Neural cell (in vitro differentiated cells): ENCODE measurements around the gene SLC25A17. TPM values are rescaled to one million over a fixed set of nuclear protein-coding genes. Genes with fewer than 3 reads are reported as not detected.

Experiments
- H2AFZ ChIP-seq: fragments of 200-600, 300-800 bp; sonication (generic), shearing (Covaris generic); 2 replicates; pipeline ENCODE4 v1.6.0; 2014; ENCODE audit warnings: low read depth, mild to moderate bottlenecking, antibody characterized with exemption, low read length, moderate library complexity
- H3F3A ChIP-seq: fragments of 200-600 bp; shearing (Covaris generic); 2 replicates; pipeline ENCODE4 v1.6.1; 2016; ENCODE audit warnings: mild to moderate bottlenecking, moderate library complexity, mixed read lengths, antibody characterized with exemption, low read length; ENCODE audit not compliant: insufficient read depth, poor library complexity, severe bottlenecking
- H3K27ac ChIP-seq: fragments of 200-600, 300-800 bp; sonication (generic), shearing (Covaris generic); 2 replicates; pipeline ENCODE4 v1.5.1; 2014; ENCODE audit warnings: mild to moderate bottlenecking, low read length, moderate library complexity
- H3K27me3 ChIP-seq: fragments of 300-800, 200-600 bp; sonication (generic), shearing (Covaris generic); 2 replicates; pipeline ENCODE4 v1.6.0; 2014; ENCODE audit warnings: mild to moderate bottlenecking, low read depth, low read length, moderate library complexity; ENCODE audit not compliant: insufficient read depth
- H3K36me3 ChIP-seq: fragments of 300-800, 200-600 bp; sonication (generic), shearing (Covaris generic); 2 replicates; pipeline ENCODE4 v1.5.1; 2014; ENCODE audit warnings: mild to moderate bottlenecking, antibody characterized with exemption, low read length, moderate library complexity; ENCODE audit not compliant: insufficient read depth
- H3K4me2 ChIP-seq: fragments of 300-800, 200-600 bp; sonication (generic), shearing (Covaris generic); 2 replicates; pipeline ENCODE4 v1.6.0; 2014; ENCODE audit warnings: mild to moderate bottlenecking, low read length
- H3K4me3 ChIP-seq: fragments of 300-800, 200-600 bp; sonication (generic), shearing (Covaris generic); 2 replicates; pipeline ENCODE4 v1.5.1; 2014; ENCODE audit warnings: mild to moderate bottlenecking, low read length, moderate library complexity
- H3K79me2 ChIP-seq: fragments of 200-600 bp; shearing (Covaris generic); replicated peaks from 2 replicates; pipeline ENCODE4 v1.6.0; 2014; ENCODE audit warnings: mild to moderate bottlenecking, low read length, moderate library complexity; ENCODE audit not compliant: insufficient read depth
- H3K9ac ChIP-seq: fragments of 300-800, 200-600 bp; sonication (generic), shearing (Covaris generic); 2 replicates; pipeline ENCODE4 v1.6.1; 2016; ENCODE audit warnings: mild to moderate bottlenecking, low read length, mixed read lengths
- H3K9me2 ChIP-seq: fragments of 200-600 bp; shearing (Covaris generic); 2 replicates; pipeline ENCODE4 v1.6.1; 2016; ENCODE audit warnings: mild to moderate bottlenecking, low read length, mixed read lengths; ENCODE audit not compliant: insufficient read depth
- H3K9me3 ChIP-seq: fragments of 200-600, 300-800 bp; sonication (generic), shearing (Covaris generic); 2 replicates; pipeline ENCODE4 v1.6.1; 2016; ENCODE audit warnings: mild to moderate bottlenecking, mixed run types, low read length, moderate library complexity, mixed read lengths
- H4K20me1 ChIP-seq: fragments of 200-600 bp; shearing (Covaris generic); 2 replicates; pipeline ENCODE4 v1.6.1; 2016; ENCODE audit warnings: mild to moderate bottlenecking, mixed run types; ENCODE audit not compliant: insufficient read depth
- CTCF ChIP-seq: fragments of 450-650 bp; IDR thresholded peaks from 2 replicates; pipeline ENCODE4 v1.5.1; 2014; ENCODE audit warnings: antibody characterized with exemption, mild to moderate bottlenecking, moderate library complexity; ENCODE audit not compliant: poor library complexity, severe bottlenecking
- EP300 ChIP-seq: fragments of 450-650 bp; conservative IDR thresholded peaks from 2 replicates; pipeline ENCODE4 v1.6.1; 2014; ENCODE audit warnings: antibody characterized with exemption, mild to moderate bottlenecking, moderate library complexity; ENCODE audit not compliant: poor library complexity, severe bottlenecking
- EZH2 ChIP-seq: fragments of 200-600, 300-800 bp; shearing (Covaris generic), sonication (generic); IDR thresholded peaks from 2 replicates; pipeline ENCODE4 v1.6.1; 2014; ENCODE audit warnings: antibody characterized with exemption, low read length, borderline replicate concordance, mild to moderate bottlenecking; ENCODE audit not compliant: insufficient read depth, poor library complexity, severe bottlenecking
- MXI1 ChIP-seq: fragments of 450-650 bp; conservative IDR thresholded peaks from 2 replicates; pipeline ENCODE4 v1.6.1; 2014; ENCODE audit warnings: antibody characterized with exemption, mild to moderate bottlenecking; ENCODE audit not compliant: poor library complexity, severe bottlenecking
- POLR2AphosphoS5 ChIP-seq: IDR thresholded peaks from 2 replicates; pipeline ENCODE4 v1.6.1; 2012
- RAD21 ChIP-seq: fragments of 450-650 bp; conservative IDR thresholded peaks from 2 replicates; pipeline ENCODE4 v1.6.1; 2014; ENCODE audit warnings: antibody characterized with exemption, mild to moderate bottlenecking, moderate library complexity
- REST ChIP-seq: IDR thresholded peaks from 2 replicates; pipeline ENCODE4 v1.6.1; 2012; ENCODE audit warnings: borderline replicate concordance
- SMC3 ChIP-seq: fragments of 450-650 bp; conservative IDR thresholded peaks from 2 replicates; pipeline ENCODE4 v1.6.1; 2014; ENCODE audit warnings: antibody characterized with exemption, mild to moderate bottlenecking, moderate library complexity; ENCODE audit not compliant: poor library complexity
- TAF1 ChIP-seq: IDR thresholded peaks from 2 replicates; pipeline ENCODE4 v1.6.1; 2012; ENCODE audit warnings: low read depth
- polyA plus RNA-seq: library from polyadenylated mRNA; depleted of rRNA; stranded (reverse); fragments of >200 nt; gene quantifications from 2 replicates; pipeline ENCODE4 v1.2.3, GENCODE V29; 2014

SLC25A17 gene
- polyA plus RNA-seq, 1 donor from 2014 or later = 49.3 TPM

GRCh38 chr22:40808018-40808841 lies 10.9 kb downstream of the SLC25A17 start:
- H3K9me2 ChIP-seq = no peaks in the 10 kb centered on the region
- no peaks in the 10 kb centered on the region for H3K9me3 ChIP-seq
- no peak overlapping the region for H3K27ac ChIP-seq
- H3K4me2 ChIP-seq = no peak overlapping the region
- no peaks in the 10 kb centered on the region for H3K36me3 ChIP-seq
- no peaks in the 10 kb centered on the region for H4K20me1 ChIP-seq
- H3F3A ChIP-seq = no peaks in the 10 kb centered on the region
- no peak overlapping the region for H3K4me3 ChIP-seq
- TF ChIP-seq RAD21 (no peak), EZH2 (no peak), CTCF (no peak), TAF1 (no peak), REST (no peak), POLR2AphosphoS5 (no peak), MXI1 (no peak), SMC3 (no peak), EP300 (no peak)
- H2AFZ ChIP-seq = no peak overlapping the region
- H3K79me2 ChIP-seq = peaks cover 4% of the 10 kb centered on the region
- no peak overlapping the region for H3K9ac ChIP-seq
- H3K27me3 ChIP-seq = no peaks in the 10 kb centered on the region

- Histone ChIP-seq H3K79me2 (peaks cover 4% of the 10 kb centered on the region), H3K36me3 (no peaks in the 10 kb centered on the region), H3K27ac (no peak overlapping the region), H3K4me3 (no peak overlapping the region), H3K9me2 (no peaks in the 10 kb centered on the region), H4K20me1 (no peaks in the 10 kb centered on the region), H3K9me3 (no peaks in the 10 kb centered on the region), H3K4me2 (no peak overlapping the region), H2AFZ (no peak overlapping the region), H3K27me3 (no peaks in the 10 kb centered on the region), H3F3A (no peaks in the 10 kb centered on the region), H3K9ac (no peak overlapping the region)
- TF ChIP-seq EZH2 (no peak), RAD21 (no peak), POLR2AphosphoS5 (no peak), SMC3 (no peak), MXI1 (no peak), TAF1 (no peak), CTCF (no peak), REST (no peak), EP300 (no peak)
Observed at GRCh38 chr22:40806711-40807110, 12.4 kb downstream of the SLC25A17 start.
